HG03354 (cell line): ENCODE results near the gene ADRB2.

Source experiments
- ATAC-seq: cut with Tn5 transposase; IDR thresholded peaks from one replicate; pipeline ENCODE4 v1.9.1; 2021; ENCODE audit warnings: mild to moderate bottlenecking; ENCODE audit not compliant: unreplicated experiment, poor library complexity, severe bottlenecking

The ADRB2 gene

DNA sequence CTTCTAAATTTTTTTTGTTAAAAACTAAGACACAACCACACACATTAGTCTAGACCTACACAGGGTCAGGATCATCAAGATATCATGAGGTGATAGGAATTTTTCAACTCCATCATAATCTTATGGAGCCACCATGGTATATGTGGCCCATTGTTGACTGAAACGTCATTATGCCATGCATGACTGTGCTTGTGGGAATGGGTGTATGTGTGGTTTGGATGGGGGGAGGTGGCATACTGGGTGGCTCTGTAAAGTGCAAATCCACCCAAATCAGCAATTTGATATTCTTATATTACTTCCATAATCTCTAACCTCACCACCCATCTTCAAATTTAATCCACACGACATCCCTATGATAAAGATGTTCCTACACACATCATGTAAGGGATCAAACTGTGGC, 21.0 kb downstream of the ADRB2 start:
- ATAC-seq: no peak

DNA sequence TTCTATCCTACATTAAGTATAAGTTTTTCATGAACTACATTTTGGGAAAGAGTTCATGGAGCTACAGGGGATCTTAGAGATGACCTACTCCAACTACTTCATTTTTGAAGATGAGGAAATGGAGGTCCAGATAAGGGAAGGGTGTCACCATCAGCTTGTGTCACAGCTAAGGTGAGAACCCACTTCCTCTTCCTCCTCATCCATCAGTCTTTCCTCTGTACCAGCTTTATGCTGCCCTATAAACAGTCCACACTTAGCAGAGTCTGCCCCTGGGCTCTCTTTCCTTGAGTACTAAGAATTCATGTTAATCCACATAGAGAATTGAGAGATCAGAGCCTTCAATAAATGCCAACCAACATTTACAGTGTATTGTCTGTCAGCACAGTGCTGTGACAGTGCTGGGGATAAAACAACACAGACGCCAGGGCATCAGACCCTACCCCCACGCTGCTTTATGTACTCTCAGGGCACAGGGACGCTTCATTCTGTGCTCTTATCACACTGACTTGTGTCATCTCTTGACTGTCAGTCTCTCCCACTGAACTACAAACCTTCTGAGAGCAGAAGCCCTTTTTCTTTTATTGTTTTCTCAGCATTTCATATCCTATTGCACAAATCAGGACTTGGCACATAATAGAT, 22.1 kb downstream of the ADRB2 start:
- no peak for ATAC-seq

GRCh38 chr5:148849461-148849860, 23.1 kb downstream of the ADRB2 start:
- ATAC-seq: no peak

DNA sequence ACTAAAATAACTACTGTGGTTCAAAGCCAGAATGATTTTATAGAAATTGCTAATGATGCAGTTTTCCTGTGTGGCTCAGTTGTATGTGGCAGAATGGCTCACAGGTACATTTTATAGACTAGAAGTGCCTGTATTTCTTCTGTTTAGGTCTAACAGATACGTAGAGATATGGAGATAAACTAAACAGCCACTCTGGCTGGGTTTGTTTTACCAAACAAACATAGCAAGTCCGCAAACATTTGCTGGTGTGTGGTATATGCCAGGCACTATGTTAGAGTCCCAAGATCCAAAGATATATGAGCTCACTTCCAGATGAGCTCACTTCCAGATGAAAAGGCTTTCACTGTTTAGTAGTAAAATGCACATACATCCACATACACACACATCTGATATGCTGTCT, 24.4 kb downstream of the ADRB2 start:
- ATAC-seq: no peak

- ATAC-seq: no peak
Measured at GRCh38 chr5:148853868-148854267, 27.5 kb downstream of the ADRB2 start.

DNA sequence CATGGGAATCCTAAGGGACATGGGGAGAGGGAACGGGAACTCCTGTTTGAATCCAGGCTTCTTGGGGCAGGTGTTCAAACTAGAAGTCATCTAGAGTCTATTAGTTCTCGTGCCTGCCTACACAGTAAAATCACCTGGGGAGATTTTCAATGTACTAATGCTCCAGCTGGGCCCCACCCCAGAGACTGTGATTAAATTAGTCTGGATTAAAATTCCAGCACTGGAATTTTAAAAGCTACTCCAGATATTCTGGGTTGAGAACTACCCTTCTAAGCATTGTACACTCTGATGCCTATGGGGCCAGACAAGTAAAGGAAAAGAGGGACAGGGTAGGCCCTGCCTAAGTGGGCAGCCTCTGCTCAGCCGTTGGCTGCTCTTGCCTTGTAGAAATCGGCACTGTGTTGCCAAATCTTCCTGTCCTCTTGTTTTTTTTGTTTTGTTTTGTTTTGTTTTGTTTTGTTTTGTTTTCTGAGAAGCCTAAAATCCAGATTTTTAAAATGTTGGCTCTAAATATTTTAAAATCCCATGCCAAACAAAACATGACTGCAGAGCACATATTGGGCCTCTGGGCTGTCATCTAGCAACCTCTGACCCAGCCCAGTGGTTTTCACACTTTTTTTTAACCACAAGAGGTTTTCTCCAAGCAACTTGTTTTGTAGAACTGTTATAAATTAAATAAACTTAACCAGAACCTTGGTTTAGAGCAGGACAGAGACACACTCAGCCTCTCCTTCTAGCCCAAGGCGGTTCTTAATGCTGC, 29.0 kb downstream of the ADRB2 start:
- ATAC-seq: no peak

GRCh38 chr5:148856009-148856367, 29.6 kb downstream of the ADRB2 start:
- no peak for ATAC-seq

DNA sequence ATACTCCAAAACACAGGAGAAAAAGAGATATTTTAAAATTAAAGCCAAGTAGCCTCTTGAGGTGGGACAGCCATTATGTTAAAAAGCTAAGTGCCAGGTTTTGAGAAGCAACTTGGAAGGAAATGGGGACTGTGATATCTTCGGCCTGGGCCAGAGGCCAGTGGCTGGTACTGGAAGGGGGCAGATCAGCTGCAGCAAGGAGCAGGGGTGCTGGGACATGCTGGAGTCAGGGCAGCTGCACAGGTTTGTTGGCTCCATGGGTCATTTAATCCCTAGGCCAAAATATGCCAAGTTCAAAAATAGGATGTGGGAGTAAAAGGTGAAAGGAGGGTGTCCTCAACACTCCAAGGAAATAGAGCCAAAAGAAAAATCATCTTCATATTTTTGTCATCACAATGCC, 30.0 kb downstream of the ADRB2 start:
- ATAC-seq: no peak

DNA sequence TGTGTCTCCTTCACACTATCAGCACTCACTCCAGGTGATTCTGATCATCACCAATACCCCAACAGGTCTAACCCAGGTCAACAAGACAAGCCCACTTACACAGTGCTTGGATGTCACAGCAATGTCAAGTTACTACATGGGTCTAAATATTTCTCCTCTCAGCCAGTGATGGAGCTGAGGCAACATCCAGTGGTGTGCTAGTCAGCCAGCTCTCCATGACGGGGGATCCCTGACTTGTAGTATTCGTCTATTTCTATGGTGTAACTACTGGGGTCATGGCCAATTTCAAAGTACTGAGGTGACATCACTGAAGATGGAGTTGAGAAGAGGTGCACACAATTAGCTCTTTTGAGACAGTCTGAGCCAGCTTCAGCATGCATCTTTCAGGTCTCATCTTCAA, 31.1 kb downstream of the ADRB2 start:
- ATAC-seq: no peak

DNA sequence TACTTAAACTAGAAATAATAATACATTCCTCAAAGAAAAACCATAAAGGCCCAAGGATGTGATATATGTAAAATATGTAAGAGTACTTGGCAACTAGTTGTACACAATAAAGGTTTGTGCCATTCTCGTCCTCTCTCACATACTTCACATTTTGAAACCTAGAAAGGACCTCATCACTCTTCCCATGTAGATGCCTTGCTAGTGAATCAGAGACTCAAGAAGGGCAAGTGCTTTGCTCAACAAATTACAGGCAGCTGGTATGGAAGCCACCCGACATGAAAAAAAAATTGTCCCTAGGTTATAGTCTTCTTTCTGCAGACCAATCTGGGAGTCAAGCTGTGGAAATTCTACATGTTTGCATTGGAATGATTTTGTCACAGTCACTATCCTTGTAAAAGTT, 31.7 kb downstream of the ADRB2 start:
- no peak for ATAC-seq

GRCh38 chr5:148858547-148858946, 32.1 kb downstream of the ADRB2 start:
- ATAC-seq: no peak

GRCh38 chr5:148859703-148860102, 33.3 kb downstream of the ADRB2 start:
- no peak for ATAC-seq

DNA sequence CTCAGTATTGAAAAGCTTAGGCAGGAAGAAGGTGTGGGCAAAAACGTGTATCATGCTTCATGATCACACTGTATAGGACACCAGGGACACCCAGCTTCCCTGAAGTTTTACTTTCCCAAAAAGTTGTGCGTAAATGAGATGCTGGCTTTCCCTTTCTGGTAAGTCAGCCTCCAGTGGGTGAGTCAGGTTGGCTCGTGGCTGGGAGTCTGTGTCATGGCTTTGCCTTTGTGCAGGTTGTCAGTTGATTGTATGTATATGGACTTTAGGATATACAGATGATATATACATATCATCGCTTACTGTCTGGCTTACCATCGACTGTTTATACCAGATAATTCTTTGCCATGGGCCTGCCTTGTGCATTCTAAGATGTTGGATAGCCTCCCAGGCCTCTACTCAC, 34.2 kb downstream of the ADRB2 start:
- no peak for ATAC-seq

DNA sequence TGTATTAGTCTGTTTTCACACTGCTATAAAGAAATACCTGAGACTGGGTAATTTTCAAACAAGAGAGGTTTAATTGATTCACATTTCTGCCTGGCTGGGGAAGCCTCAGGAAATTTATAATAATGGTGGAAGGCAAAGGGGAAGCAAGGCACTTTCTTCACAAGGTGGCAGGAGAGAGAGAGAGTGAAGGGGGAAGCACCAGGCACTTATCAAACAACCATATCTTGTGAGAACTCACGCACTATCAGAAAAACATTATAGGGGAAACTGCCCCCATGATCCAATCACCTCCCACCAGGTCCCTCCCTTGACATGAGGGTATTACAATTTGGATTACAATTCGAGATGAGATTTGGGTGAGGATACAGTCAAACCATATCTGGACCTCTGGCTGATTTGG, 34.7 kb downstream of the ADRB2 start:
- ATAC-seq: no peak

DNA sequence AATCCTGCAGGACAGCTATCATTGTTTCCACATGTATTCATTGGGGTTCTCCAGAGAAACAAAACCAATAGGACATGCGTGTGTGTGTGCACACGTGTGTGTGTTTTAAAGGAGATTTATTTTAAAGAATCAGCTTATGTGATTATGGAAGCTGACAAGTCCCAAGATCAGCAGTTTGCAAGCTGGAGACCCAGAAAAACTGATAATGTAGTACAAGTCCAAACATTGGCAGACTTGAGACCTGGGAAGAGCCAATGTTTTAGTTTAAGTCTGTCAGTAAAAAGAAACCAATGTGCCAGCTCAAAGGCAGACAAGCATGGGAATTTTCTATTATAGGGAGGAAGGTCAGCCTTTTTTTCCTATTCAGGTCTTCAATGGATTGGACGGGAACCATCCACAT, 35.3 kb downstream of the ADRB2 start:
- no peak for ATAC-seq

DNA sequence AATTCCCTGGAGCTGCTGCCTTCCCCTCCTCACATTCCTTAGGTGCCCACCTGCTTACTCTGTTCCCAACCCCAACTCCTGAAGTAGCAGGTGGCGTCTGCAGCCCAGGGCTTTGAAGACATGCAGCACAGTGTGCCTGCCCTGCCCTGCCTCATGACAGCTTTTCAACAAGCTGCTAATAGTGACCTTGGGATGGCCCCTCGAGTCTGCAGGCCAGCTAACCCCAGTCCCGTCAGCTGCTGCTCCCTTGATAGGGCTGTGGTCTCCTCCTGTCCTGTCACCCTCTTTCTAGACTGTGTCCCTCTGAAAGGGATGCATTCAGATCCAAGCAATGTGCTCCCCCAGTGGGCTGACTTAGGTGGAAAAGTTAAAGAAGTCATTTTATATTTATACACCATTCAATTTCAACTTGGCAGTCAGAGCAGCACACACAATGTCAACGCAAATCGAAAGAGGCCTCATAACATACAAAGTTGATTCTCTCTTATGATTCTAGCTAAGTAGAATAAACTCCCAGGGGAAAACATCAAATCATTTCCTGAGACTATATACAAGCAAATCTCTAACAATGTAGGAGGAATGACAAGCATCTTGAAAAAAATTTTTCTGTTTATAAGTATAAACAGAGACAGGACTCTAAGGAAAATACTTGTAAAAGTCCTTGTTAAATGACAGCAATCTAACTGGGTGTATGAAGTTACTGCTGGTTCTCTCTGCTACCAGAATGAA, 37.9 kb downstream of the ADRB2 start:
- ATAC-seq: no peak

DNA sequence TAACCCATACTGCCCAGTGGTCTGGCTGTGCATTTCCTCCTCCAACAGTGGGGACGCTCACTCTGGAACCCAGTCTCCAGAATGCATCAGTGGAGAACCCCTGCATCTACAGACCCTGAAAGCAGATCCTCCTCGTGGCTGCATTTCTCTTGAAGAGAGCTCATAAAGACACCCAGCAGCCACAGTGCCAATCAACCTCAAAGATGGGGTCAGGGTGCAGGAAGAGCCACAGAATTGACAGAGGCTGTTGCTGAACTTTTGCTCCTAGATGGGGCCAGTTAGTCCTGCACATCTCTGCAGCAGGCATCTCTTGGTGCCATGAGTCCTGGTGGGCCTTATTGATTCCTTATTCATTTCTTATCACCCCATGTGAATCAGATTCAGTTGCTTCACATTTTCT, 39.6 kb downstream of the ADRB2 start:
- no peak for ATAC-seq

GRCh38 chr5:148873120-148873519, 46.7 kb downstream of the ADRB2 start:
- ATAC-seq: no peak

- ATAC-seq: no peak
Measured at GRCh38 chr5:148873690-148874485, 47.5 kb downstream of the ADRB2 start.

- no peak for ATAC-seq
Measured at GRCh38 chr5:148875205-148875875, 48.9 kb downstream of the ADRB2 start.
